AG04450 (cell line): ENCODE results near the gene SERP2. TPM values are rescaled to one million over a fixed set of nuclear protein-coding genes. Genes with fewer than 3 reads are reported as not detected.

Experiments used
- CTCF ChIA-PET: fragments of 300-600, 350-600 bp; formaldehyde crosslinking; extraction: SDS; loops from one replicate; lab custom pipeline; 2022; ENCODE audit warnings: antibody characterized with exemption, inconsistent platforms; lab: Charles Lee
- POLR2A ChIA-PET: fragments of 350-600 bp; formaldehyde crosslinking; extraction: SDS; loops from one replicate; lab custom pipeline; 2021; ENCODE audit warnings: antibody characterized with exemption, inconsistent platforms; lab: Yijun Ruan, JAX
- DNase-seq: peaks from one replicate; pipeline ENCODE4 v3.0.0-alpha.2; 2011; ENCODE audit warnings: low read depth, low spot score
- H3K27ac ChIP-seq: one replicate; pipeline ENCODE4 v1.5.1; 2012; ENCODE audit warnings: low read depth, low read length, control low read depth
- H3K27me3 ChIP-seq: one replicate; pipeline ENCODE4 v1.6.0; 2012; ENCODE audit warnings: low read length; ENCODE audit not compliant: control insufficient read depth, insufficient read depth
- H3K4me3 ChIP-seq: 2 replicates; pipeline ENCODE4 v1.5.1; 2011; ENCODE audit warnings: mild to moderate bottlenecking, low read depth, low read length, control low read depth
- H3K9me3 ChIP-seq: 2 replicates; pipeline ENCODE4 v1.5.1; 2012; ENCODE audit warnings: low read length; ENCODE audit not compliant: control insufficient read depth, insufficient read depth
- CTCF ChIP-seq: IDR thresholded peaks from 2 replicates; pipeline ENCODE4 v1.5.1; 2011; ENCODE audit warnings: low read depth, low read length, control low read depth, inconsistent platforms
- polyA plus RNA-seq: library from polyadenylated mRNA; depleted of rRNA; stranded (reverse); fragments of >200 nt; gene quantifications from 2 replicates; pipeline ENCODE4 v1.2.3, GENCODE V29; 2011

Gene SERP2
- polyA plus RNA-seq, 1 experiment = 5.0 TPM

DNA sequence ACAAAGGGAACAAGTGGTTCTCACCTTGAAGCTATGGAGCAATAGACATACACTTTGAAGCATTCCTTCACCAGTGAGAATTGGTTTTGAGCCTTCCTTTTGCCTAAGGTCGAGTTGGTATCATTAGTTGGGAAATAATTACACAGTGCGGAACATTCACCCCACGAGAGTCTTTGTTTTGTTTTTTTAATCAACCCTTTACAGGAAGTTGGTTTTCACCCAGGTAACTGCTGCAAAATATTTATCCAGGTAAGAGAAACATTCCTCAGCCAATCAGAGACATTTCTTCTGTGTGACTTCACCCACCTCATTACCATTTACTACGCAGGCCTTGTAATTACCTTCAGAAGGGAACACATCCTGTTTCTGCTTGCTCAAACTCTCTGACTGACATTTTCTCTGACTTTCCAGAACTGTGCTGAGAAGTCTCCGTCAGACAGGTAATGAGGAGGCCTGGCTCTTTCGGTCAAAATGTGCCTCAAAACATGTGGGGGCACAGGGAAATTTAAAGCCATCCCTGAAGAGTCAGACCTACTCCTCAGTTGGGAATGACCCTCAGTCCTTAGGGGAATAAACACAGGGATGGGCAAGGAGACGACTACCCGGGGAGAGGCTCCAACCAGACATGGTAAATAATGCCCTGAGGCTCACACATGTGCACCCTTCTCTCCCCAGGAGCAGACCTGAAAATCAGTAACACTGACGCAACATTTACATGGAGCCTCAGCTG, 22.7 kb upstream of the SERP2 start:
- POLR2A ChIA-PET = no interaction called here
- Histone ChIP-seq H3K9me3 (no peaks in the 10 kb centered on the region), H3K27me3 (no peaks in the 10 kb centered on the region), H3K27ac (no peak overlapping the region), H3K4me3 (no peak overlapping the region)
- DNase-seq = no peak
- TF ChIP-seq CTCF = no peak
- CTCF ChIA-PET = no interaction called here

DNA sequence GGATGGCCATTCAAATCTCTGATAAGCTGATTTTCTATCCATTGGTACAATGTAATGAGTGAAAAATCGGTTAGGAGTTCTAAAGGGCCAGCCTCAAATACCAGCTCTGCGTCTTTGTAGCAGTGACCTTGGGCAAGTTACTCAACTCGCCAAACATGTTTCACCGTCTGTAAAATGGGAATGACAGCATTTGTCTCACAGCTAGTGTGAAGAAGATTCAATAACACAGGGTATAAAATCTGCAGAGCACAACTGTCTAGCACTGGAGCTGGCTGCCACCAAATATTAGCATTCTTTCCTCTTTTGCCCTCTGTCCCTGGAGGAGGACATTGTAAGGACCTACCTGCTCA, 22.1 kb upstream of the SERP2 start:
- Histone ChIP-seq H3K9me3 (no peaks in the 10 kb centered on the region), H3K27me3 (no peaks in the 10 kb centered on the region), H3K4me3 (no peak overlapping the region), H3K27ac (no peak overlapping the region)
- no peak for TF ChIP-seq CTCF
- DNase-seq = no peak
- POLR2A ChIA-PET = no interaction called here
- CTCF ChIA-PET = interaction anchor here (0.7 kb wide), 1 partner anchor 134 kb away, joined by 3 read pairs; no protein-coding TSS in a partner anchor

GRCh38 chr13:44352202-44352601, 21.4 kb upstream of the SERP2 start:
- Histone ChIP-seq H3K27me3 (no peaks in the 10 kb centered on the region), H3K9me3 (no peaks in the 10 kb centered on the region), H3K27ac (no peak overlapping the region), H3K4me3 (no peak overlapping the region)
- no peak for DNase-seq
- CTCF ChIA-PET = interaction anchor here (0.7 kb wide), 1 partner anchor 135 kb away, joined by 3 read pairs; no protein-coding TSS in a partner anchor
- no peak for TF ChIP-seq CTCF
- POLR2A ChIA-PET = no interaction called here

DNA sequence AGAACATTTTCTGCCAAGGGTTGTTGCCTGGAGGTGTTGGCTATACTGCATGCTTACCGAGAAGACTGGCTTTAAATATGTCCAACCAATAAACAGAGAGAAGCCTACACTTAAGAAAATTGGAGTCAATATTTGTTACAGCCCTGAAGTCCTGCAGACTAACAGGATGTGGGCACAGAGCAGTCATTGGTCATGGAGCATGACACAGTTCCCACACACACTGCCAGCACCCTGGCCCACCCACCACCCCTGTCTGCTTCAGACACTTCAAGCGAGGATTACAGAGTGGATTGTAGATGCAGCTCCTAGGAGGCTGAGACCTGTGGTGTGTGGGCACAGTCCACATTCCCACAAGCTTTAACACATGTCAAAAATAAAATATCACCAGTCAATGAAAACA, 21.0 kb upstream of the SERP2 start:
- POLR2A ChIA-PET = no interaction called here
- no peaks in the 10 kb centered on the region for H3K27me3 ChIP-seq
- no peak overlapping the region for H3K27ac ChIP-seq
- no peak for DNase-seq
- H3K4me3 ChIP-seq = no peak overlapping the region
- H3K9me3 ChIP-seq = no peaks in the 10 kb centered on the region
- CTCF ChIA-PET = no interaction called here
- TF ChIP-seq CTCF = no peak

- H3K27ac ChIP-seq = no peak overlapping the region
- ChIA-PET CTCF (no interaction called here), POLR2A (no interaction called here)
- no peak overlapping the region for H3K4me3 ChIP-seq
- no peak for TF ChIP-seq CTCF
- H3K9me3 ChIP-seq = no peaks in the 10 kb centered on the region
- no peak for DNase-seq
- H3K27me3 ChIP-seq = no peaks in the 10 kb centered on the region
Measured at GRCh38 chr13:44354331-44354730, 19.3 kb upstream of the SERP2 start.
